ENCODE measurements around the gene PDE4D.

Gene PDE4D

GRCh38 chr5:59204114-59204897 is 689.2 kb downstream of the PDE4D start:
- TF ChIP-seq, protein P1, sequence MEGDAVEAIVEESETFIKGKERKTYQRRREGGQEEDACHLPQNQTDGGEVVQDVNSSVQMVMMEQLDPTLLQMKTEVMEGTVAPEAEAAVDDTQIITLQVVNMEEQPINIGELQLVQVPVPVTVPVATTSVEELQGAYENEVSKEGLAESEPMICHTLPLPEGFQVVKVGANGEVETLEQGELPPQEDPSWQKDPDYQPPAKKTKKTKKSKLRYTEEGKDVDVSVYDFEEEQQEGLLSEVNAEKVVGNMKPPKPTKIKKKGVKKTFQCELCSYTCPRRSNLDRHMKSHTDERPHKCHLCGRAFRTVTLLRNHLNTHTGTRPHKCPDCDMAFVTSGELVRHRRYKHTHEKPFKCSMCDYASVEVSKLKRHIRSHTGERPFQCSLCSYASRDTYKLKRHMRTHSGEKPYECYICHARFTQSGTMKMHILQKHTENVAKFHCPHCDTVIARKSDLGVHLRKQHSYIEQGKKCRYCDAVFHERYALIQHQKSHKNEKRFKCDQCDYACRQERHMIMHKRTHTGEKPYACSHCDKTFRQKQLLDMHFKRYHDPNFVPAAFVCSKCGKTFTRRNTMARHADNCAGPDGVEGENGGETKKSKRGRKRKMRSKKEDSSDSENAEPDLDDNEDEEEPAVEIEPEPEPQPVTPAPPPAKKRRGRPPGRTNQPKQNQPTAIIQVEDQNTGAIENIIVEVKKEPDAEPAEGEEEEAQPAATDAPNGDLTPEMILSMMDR (IDR thresholded peaks at IDR 0.05; ENCODE audit: low read depth, low read length), result no peak
- no peaks in the 10 kb centered on the region for H3K27me3 ChIP-seq (ENCODE audit: insufficient read depth, low read depth, severe bottlenecking)
- no peak overlapping the region for H3K27ac ChIP-seq
- no peak overlapping the region for H3K4me3 ChIP-seq (ENCODE audit: low read depth, low read length)
- H3K9me3 ChIP-seq (ENCODE audit: severe bottlenecking), result no peaks in the 10 kb centered on the region
- DNase-seq, result no peak
- H3K36me3 ChIP-seq, result no peaks in the 10 kb centered on the region

- Histone ChIP-seq H3K27me3 (ENCODE audit: insufficient read depth, low read depth, severe bottlenecking) (no peaks in the 10 kb centered on the region), H3K9me3 (ENCODE audit: severe bottlenecking) (no peaks in the 10 kb centered on the region), H3K36me3 (no peaks in the 10 kb centered on the region), H3K4me3 (ENCODE audit: low read depth, low read length) (no peak overlapping the region), H3K27ac (no peak overlapping the region)
- TF ChIP-seq, protein P1 (IDR thresholded peaks at IDR 0.05; ENCODE audit: low read depth, low read length), result no peak
- no peak for DNase-seq
Measured at GRCh38 chr5:59199868-59200267, 693.7 kb downstream of the PDE4D start.

GRCh38 chr5:59198832-59199231 is 694.7 kb downstream of the PDE4D start:
- TF ChIP-seq, protein P1 (IDR thresholded peaks at IDR 0.05; ENCODE audit: low read depth, low read length), result no peak
- no peak for DNase-seq
- H3K4me3 ChIP-seq (ENCODE audit: low read depth, low read length), result no peak overlapping the region
- H3K36me3 ChIP-seq, result no peaks in the 10 kb centered on the region
- no peaks in the 10 kb centered on the region for H3K27me3 ChIP-seq (ENCODE audit: insufficient read depth, low read depth, severe bottlenecking)
- H3K27ac ChIP-seq, result no peak overlapping the region
- no peaks in the 10 kb centered on the region for H3K9me3 ChIP-seq (ENCODE audit: severe bottlenecking)

DNA sequence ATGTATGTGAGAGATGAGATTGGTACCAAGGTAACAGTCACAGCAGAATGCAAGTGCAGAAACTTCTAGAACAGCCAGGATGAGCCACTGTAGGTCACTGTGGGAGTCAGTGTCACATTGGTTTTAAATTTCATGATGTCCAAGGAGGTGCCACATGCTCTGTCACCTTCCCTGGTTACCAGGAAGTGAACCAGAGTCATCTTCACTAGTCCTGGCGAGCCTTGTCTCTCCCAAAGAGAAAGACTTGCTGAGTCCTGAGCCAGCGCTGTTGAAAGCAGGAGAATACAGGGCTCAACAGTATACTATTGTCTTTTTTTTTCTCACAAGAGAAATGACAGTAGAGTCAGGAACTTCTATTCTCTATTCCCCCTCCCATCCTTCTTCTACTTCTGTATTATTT is 695.2 kb downstream of the PDE4D start:
- Histone ChIP-seq H3K9me3 (ENCODE audit: severe bottlenecking) (no peaks in the 10 kb centered on the region), H3K27ac (no peak overlapping the region)

GRCh38 chr5:59197911-59198310 is 695.6 kb downstream of the PDE4D start:
- TF ChIP-seq, protein P1 (IDR thresholded peaks at IDR 0.05; ENCODE audit: low read depth, low read length), result no peak
- DNase-seq, result no peak
- H3K27me3 ChIP-seq (ENCODE audit: insufficient read depth, low read depth, severe bottlenecking), result no peaks in the 10 kb centered on the region
- no peak overlapping the region for H3K4me3 ChIP-seq (ENCODE audit: low read depth, low read length)
- no peaks in the 10 kb centered on the region for H3K9me3 ChIP-seq (ENCODE audit: severe bottlenecking)
- H3K36me3 ChIP-seq, result no peaks in the 10 kb centered on the region
- H3K27ac ChIP-seq, result no peak overlapping the region

More for the DNA sequence above, 695.2 kb downstream of the PDE4D start:
- Histone ChIP-seq H3K36me3 (no peaks in the 10 kb centered on the region), H3K4me3 (ENCODE audit: low read depth, low read length) (no peak overlapping the region), H3K27me3 (ENCODE audit: insufficient read depth, low read depth, severe bottlenecking) (no peaks in the 10 kb centered on the region)
- no peak for DNase-seq
- TF ChIP-seq, protein P1 (IDR thresholded peaks at IDR 0.05; ENCODE audit: low read depth, low read length), result no peak
